ENCODE results near the gene SLC8A3.

SLC8A3 gene

DNA sequence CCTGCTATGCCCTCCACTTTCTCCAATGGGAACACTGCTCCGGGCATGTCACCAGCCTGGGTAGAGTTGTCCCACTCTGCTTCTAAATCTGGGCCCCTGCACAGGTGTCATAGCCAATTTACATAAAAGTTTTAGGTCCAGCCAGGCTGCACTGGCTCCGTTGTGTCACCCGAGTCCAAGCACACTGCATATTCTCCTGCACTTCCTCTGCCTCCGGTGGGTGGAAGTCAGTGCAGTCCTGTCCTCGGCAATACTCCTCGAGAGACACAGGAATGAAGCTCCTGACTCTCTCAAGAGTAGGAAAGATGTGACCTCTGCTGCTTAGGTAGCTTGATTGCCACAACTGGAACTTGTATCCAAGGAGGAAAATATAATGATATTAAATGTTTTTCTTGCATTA is 15.2 kb downstream of the SLC8A3 start:
- TF ChIP-seq, protein P1, sequence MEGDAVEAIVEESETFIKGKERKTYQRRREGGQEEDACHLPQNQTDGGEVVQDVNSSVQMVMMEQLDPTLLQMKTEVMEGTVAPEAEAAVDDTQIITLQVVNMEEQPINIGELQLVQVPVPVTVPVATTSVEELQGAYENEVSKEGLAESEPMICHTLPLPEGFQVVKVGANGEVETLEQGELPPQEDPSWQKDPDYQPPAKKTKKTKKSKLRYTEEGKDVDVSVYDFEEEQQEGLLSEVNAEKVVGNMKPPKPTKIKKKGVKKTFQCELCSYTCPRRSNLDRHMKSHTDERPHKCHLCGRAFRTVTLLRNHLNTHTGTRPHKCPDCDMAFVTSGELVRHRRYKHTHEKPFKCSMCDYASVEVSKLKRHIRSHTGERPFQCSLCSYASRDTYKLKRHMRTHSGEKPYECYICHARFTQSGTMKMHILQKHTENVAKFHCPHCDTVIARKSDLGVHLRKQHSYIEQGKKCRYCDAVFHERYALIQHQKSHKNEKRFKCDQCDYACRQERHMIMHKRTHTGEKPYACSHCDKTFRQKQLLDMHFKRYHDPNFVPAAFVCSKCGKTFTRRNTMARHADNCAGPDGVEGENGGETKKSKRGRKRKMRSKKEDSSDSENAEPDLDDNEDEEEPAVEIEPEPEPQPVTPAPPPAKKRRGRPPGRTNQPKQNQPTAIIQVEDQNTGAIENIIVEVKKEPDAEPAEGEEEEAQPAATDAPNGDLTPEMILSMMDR (IDR thresholded peaks at IDR 0.05; ENCODE audit: borderline replicate concordance, insufficient read depth, low read depth, low read length) = no peak
- H3K4me3 ChIP-seq (ENCODE audit: low read depth, low read length) = no peak overlapping the region

- TF ChIP-seq, protein P1 (IDR thresholded peaks at IDR 0.05; ENCODE audit: borderline replicate concordance, insufficient read depth, low read depth, low read length) = no peak
These were observed 17.0 kb downstream of the SLC8A3 start for GRCh38 chr14:70171726-70172125.

DNA sequence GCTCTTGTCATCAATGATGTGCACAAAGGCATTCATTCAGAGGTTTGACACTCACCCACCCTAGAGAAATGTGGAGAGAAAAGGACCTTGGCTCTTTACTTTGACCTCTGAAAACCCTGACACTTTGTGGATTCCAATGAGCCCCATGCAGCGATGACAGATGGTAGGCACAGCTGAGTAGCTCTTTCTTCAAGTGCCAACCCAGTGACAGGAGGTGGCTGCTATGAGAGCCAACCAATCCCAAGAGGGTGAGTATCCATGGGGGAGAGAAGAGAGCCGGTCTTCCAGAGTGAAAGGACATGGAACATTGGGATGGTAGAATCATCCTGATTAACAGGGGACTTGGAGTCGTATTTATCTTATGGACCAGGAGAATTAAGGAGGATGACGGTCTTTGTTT is 17.8 kb downstream of the SLC8A3 start:
- H3K4me3 ChIP-seq (ENCODE audit: low read depth, low read length) = no peak overlapping the region
- TF ChIP-seq, protein P1 (IDR thresholded peaks at IDR 0.05; ENCODE audit: borderline replicate concordance, insufficient read depth, low read depth, low read length) = no peak

More at GRCh38 chr14:70171726-70172125, 17.0 kb downstream of the SLC8A3 start:
- no peak overlapping the region for H3K4me3 ChIP-seq (ENCODE audit: low read depth, low read length)

DNA sequence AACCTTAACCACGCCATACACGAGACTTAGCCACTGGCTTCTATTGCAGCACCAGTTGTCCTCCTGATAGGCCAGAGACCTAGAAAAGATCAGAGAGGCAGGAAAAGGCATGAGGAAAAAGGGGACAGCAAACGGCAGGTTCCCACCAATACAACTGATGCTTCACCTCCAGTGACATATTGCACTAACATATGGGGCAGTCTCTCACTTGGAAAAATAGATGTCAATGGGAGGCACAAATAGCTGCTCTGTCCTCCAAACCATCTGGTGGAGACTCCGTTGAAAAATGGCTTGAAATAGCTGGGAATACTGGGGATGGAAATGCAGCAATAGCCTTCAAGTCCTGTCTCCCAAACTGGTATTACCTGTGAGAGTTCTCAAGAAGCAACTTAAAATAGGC is 20.3 kb downstream of the SLC8A3 start:
- no peak overlapping the region for H3K4me3 ChIP-seq (ENCODE audit: low read depth, low read length)
- TF ChIP-seq, protein P1 (IDR thresholded peaks at IDR 0.05; ENCODE audit: borderline replicate concordance, insufficient read depth, low read depth, low read length) = no peak

DNA sequence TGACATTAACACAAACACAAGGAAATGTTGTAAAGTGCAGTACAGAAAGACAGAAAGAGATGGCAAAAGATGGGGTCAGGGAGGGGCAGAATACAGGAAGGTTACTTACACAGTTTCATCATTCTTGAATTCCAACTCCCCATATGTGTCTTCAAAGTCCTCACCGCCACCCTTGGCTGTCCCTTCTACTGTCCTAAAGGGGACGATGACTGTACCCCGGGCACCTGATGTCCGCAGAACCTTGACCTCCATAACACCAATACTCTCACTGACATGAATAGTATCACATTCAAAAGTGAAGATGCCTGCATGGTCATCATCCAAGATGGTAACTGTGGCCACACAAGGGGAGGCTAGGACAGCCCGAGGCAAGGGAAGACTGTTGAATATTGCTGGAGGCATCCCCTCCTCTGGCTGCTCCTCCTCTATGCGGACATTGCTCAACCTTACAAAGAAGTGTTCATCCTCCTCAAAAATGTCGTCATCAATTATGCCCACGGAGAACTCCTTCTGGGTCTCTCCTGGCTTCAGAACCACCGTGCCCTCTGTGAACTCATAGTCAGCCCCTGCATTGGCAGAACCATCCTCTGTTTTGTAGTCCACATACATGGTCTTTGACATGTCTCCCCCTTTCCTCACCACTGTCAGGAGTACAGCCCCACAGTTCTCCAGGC is 22.1 kb downstream of the SLC8A3 start:
- TF ChIP-seq, protein P1 (IDR thresholded peaks at IDR 0.05; ENCODE audit: borderline replicate concordance, insufficient read depth, low read depth, low read length) = no peak
- no peak overlapping the region for H3K4me3 ChIP-seq (ENCODE audit: low read depth, low read length)

- TF ChIP-seq, protein P1 (IDR thresholded peaks at IDR 0.05; ENCODE audit: borderline replicate concordance, insufficient read depth, low read depth, low read length) = no peak
- H3K4me3 ChIP-seq (ENCODE audit: low read depth, low read length) = no peak overlapping the region
These were observed 26.4 kb downstream of the SLC8A3 start for GRCh38 chr14:70162358-70162757.

- H3K4me3 ChIP-seq (ENCODE audit: low read depth, low read length) = no peak overlapping the region
- TF ChIP-seq, protein P1 (IDR thresholded peaks at IDR 0.05; ENCODE audit: borderline replicate concordance, insufficient read depth, low read depth, low read length) = no peak
These were observed 32.2 kb downstream of the SLC8A3 start for GRCh38 chr14:70156592-70156991.

Measured in GM12875 (cell line).